Fibroblast of villous mesenchyme (primary cell): ENCODE results near the gene COL7A1. TPM values are rescaled to one million over a fixed set of nuclear protein-coding genes. Genes with fewer than 3 reads are reported as not detected.

Source experiments
- DNase-seq: peaks from one replicate; pipeline ENCODE4 v3.0.0-alpha.2; 2010; ENCODE audit warnings: low read depth
- H3K4me3 ChIP-seq: 2 replicates; pipeline ENCODE4 v1.5.1; 2011; ENCODE audit warnings: low read depth, mild to moderate bottlenecking, low read length
- small RNA-seq: library from RNA; depleted of rRNA; stranded (forward); fragments of <200 nt; gene quantifications from one replicate; pipeline ENCODE3, GENCODE V24; 2012
- total RNA-seq: library from RNA; depleted of rRNA; stranded (reverse); fragments of >200 nt; gene quantifications from 2 replicates; pipeline ENCODE4 v1.2.3, GENCODE V29; 2012
- TF ChIP-seq, protein P1 (sequence below): IDR thresholded peaks from 2 replicates; pipeline ENCODE4 v1.5.1; 2012; ENCODE audit warnings: low read depth, mild to moderate bottlenecking, low read length; ENCODE audit not compliant: insufficient read depth

The COL7A1 gene
- total RNA-seq, 1 donor, result 79.0 TPM

DNA sequence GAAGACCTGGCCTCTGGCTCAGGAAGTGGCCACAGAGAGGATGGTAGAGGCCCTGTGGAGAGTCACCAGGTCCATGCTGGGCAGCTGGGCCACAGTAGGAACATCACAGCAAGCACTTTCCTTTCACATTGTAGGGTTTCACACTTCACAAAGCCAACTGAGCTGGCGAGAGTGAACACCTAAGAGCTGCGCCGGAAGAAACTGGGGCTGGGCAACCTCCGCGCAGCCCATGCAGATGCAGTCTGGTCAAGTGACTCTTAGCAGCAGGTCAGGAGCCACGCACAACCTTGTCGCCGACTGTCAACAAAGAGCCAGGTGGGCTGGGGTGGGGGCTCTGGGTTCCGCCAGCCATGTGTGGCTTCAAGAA lies 75.9 kb downstream of the COL7A1 start:
- TF ChIP-seq, protein P1, sequence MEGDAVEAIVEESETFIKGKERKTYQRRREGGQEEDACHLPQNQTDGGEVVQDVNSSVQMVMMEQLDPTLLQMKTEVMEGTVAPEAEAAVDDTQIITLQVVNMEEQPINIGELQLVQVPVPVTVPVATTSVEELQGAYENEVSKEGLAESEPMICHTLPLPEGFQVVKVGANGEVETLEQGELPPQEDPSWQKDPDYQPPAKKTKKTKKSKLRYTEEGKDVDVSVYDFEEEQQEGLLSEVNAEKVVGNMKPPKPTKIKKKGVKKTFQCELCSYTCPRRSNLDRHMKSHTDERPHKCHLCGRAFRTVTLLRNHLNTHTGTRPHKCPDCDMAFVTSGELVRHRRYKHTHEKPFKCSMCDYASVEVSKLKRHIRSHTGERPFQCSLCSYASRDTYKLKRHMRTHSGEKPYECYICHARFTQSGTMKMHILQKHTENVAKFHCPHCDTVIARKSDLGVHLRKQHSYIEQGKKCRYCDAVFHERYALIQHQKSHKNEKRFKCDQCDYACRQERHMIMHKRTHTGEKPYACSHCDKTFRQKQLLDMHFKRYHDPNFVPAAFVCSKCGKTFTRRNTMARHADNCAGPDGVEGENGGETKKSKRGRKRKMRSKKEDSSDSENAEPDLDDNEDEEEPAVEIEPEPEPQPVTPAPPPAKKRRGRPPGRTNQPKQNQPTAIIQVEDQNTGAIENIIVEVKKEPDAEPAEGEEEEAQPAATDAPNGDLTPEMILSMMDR, result no peak
- no peak overlapping the region for H3K4me3 ChIP-seq
- no peak for DNase-seq

DNA sequence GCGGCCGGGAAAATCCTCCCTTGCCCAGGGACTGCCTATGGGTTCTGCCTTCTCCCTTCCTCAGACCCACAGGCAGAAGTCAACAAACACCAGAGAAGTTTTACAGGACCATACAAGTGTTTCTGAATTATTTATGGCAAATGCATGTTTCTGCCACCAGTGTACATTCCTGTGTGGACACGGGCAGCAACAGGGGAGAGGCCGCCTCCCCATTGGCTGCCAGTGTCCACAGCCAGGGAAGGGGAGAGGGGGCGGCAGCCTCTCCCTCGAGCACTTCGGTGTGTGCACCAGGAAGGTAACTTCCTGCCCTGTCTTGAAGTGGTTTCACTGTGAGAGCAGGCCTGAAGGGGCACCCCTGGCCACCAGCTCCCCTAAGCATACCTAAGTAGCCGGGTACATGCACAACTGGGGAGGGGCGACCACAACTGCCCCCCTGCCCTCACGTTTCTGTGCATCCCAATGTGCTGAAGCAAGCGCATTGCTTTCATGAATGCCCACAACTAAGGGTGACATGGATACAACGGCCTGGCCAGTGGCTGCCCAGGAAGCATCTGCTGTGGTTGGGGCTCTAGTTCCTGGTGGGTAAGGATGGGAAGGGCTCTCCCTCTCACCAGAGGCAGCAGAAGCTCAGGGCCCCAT lies 76.4 kb downstream of the COL7A1 start:
- no peak overlapping the region for H3K4me3 ChIP-seq
- TF ChIP-seq, protein P1, result no peak
- no peak for DNase-seq

DNA sequence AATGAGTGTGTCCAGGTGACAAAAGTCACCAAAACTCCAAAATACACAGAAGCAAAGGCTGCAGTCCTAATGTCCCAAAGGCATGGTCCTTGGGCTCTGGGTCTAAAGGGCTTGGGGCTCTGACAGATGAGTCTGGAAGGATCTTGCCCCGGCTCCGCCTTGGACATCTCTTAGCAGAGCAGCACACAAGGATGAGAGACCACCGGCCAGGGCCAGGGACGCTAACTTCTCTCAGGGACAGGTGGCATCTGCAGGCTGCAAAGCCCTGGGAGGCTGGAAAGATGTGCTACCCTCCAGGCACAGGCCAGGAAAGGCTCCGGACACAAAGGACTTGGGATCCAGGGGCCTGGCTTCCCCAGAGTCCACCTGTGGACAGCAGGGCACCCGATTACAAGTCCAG lies 77.1 kb downstream of the COL7A1 start:
- no peak overlapping the region for H3K4me3 ChIP-seq
- TF ChIP-seq, protein P1, result no peak
- DNase-seq, result no peak

DNA sequence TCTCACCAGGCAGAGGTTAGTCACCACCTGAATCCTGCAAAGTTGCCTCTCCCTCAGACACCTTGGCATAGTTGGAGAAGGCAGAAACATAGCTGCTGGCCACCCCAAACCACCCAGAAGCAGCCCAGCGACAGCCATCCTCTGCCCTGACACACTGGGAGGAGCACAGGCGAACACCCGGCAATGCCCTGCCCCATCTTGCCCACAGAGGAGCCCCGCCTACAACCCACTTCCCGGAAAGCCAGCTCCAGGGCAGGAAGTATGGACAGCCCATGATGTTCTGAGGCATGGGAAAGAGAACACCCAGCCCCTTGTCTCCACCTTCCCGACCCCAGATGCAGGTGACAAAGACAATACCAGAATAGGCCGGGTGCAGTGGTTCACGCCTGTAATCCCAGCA lies 78.6 kb downstream of the COL7A1 start:
- no peak overlapping the region for H3K4me3 ChIP-seq
- TF ChIP-seq, protein P1, result no peak
- DNase-seq, result no peak

DNA sequence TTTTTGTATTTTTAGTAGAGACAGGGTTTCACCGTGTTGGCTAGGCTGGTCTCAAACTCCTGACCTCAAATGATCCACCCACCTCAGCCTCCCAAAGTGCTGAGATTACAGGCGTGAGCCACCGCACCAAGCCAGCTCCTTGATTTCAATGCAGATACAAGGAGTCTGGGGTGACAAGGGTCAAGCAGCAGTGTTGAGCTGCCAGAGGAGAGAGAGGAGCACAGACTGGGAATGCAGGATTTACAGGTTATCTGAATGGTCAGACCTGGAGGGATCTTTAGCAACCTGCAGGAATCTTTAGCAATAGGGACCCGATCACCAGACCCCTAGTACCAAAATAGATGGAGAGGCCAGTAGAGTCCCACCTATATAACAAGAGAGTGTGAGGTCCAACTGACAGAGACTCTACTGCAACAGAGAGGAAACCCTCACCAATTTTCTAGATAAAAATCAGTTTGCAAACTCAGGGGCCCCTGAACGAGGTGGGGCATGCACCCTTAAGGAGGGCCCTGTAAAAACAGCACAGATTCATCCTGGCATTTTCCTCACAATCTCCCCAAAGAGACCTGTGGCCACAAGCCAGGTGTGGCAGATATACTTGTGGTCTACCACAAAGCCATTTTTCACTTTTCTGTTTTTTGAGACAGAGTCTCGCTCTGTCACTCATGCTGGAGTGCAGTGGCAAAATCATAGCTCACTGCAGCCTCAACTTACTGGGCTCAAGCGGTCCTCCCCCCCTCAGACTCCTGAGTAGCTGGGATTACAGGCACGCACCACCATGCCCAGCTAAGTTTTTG lies 80.5 kb downstream of the COL7A1 start:
- H3K4me3 ChIP-seq, result no peak overlapping the region
- TF ChIP-seq, protein P1, result no peak
- no peak for DNase-seq

Small RNA genes lying within 50 kb of the gene (small RNA-seq; reads per million reads assigned to genes)
- gene MIR6823, result not detected

Other genes with a start within 250 kb of the COL7A1 start
- not detected in 2 replicates for gene FBXW12, start 223.1 kb downstream of the COL7A1 start, total RNA-seq
- 26.1 and 35.0 TPM in 2 replicates for gene PLXNB1, start 165.2 kb downstream of the COL7A1 start, total RNA-seq
- gene CCDC51, start 155.2 kb downstream of the COL7A1 start, total RNA-seq, result 15.5 and 21.2 TPM in 2 replicates
- gene TMA7, start 155.1 kb downstream of the COL7A1 start, total RNA-seq, result 186 and 216 TPM in 2 replicates
- gene ATRIP, start 148.6 kb downstream of the COL7A1 start, total RNA-seq, result 5.5 and 7.8 TPM in 2 replicates
- gene SHISA5, start 91.2 kb downstream of the COL7A1 start, total RNA-seq, result 113 and 121 TPM in 2 replicates
- 18.1 and 22.5 TPM in 2 replicates for gene PFKFB4, start 38.5 kb downstream of the COL7A1 start, total RNA-seq
- 6.0 and 11.9 TPM in 2 replicates for gene UCN2, start 31.5 kb downstream of the COL7A1 start, total RNA-seq
- 405 and 418 TPM in 2 replicates for gene UQCRC1, start 14.3 kb upstream of the COL7A1 start, total RNA-seq
- gene TMEM89, start 26.4 kb upstream of the COL7A1 start, total RNA-seq, result not detected in 2 replicates
- 34.8 and 45.8 TPM in 2 replicates for gene SLC26A6, start 40.1 kb upstream of the COL7A1 start, total RNA-seq
- 1.6 and 1.7 TPM in 2 replicates for gene CELSR3, start 67.6 kb upstream of the COL7A1 start, total RNA-seq
- 17.7 and 23.3 TPM in 2 replicates for gene NCKIPSD, start 90.6 kb upstream of the COL7A1 start, total RNA-seq
- 46.4 and 55.7 TPM in 2 replicates for gene IP6K2, start 121.9 kb upstream of the COL7A1 start, total RNA-seq